GM21447 (cell line): Measurements from ENCODE around the gene EXTL1.
A peak's percentile ranks its signal among the peaks of the same experiment; 100 is the strongest.

Source experiments
- ATAC-seq: cut with Tn5 transposase; IDR thresholded peaks from one replicate; pipeline ENCODE4 v1.9.1; 2021; ENCODE audit not compliant: unreplicated experiment

EXTL1 gene

GRCh38 chr1:25997828-25998761 is 23.5 kb upstream of the EXTL1 start, which contains the start of gene PAFAH2:
TSS of gene PAFAH2 (minus strand) at chr1:25998063. CDS start at chr1:25990816, 7,247 bp downstream.
- peak; percentile 95 for ATAC-seq

GRCh38 chr1:25999041-25999800 is 22.4 kb upstream of the EXTL1 start:
- no peak for ATAC-seq

GRCh38 chr1:26003262-26003661 is 18.3 kb upstream of the EXTL1 start:
- ATAC-seq, result no peak

GRCh38 chr1:26003756-26004155 is 17.8 kb upstream of the EXTL1 start:
- no peak for ATAC-seq

- ATAC-seq, result no peak
Observed at GRCh38 chr1:26005434-26006105, 16.0 kb upstream of the EXTL1 start.

GRCh38 chr1:26006710-26007109 is 14.9 kb upstream of the EXTL1 start:
- no peak for ATAC-seq

GRCh38 chr1:26009796-26010447 is 11.7 kb upstream of the EXTL1 start:
- no peak for ATAC-seq

- no peak for ATAC-seq
Observed at GRCh38 chr1:26010825-26011224, 10.8 kb upstream of the EXTL1 start.

- ATAC-seq, result no peak
Observed at GRCh38 chr1:26012864-26013263, 8.7 kb upstream of the EXTL1 start.

- no peak for ATAC-seq
Observed at GRCh38 chr1:26014179-26014578, 7.4 kb upstream of the EXTL1 start.

- no peak for ATAC-seq
Observed at GRCh38 chr1:26015358-26015757, 6.2 kb upstream of the EXTL1 start.

GRCh38 chr1:26016258-26016952 is 5.2 kb upstream of the EXTL1 start:
- ATAC-seq, result no peak

- ATAC-seq, result no peak
Observed at GRCh38 chr1:26016953-26017545, 4.5 kb upstream of the EXTL1 start.

GRCh38 chr1:26017606-26018005 is 4.0 kb upstream of the EXTL1 start:
- no peak for ATAC-seq

GRCh38 chr1:26019641-26020315 is 1.8 kb upstream of the EXTL1 start:
- ATAC-seq, result no peak

GRCh38 chr1:26020330-26020768 is 1.2 kb upstream of the EXTL1 start:
- ATAC-seq, result no peak

- ATAC-seq, result no peak
Observed at GRCh38 chr1:26020941-26021646, 481 bp upstream of the EXTL1 start.

- no peak for ATAC-seq
Observed at GRCh38 chr1:26022404-26022779, 817 bp downstream of the EXTL1 start.

- ATAC-seq, result no peak
Observed at GRCh38 chr1:26023009-26023408, 1.4 kb downstream of the EXTL1 start.
